Measurements from ENCODE around the gene RAMP2.
"Not testable (repeated sequence)": the region's sequence is repeated elsewhere in the genome, so short reads cannot be mapped to it uniquely, and the experiment has no call there.

The RAMP2 gene

DNA sequence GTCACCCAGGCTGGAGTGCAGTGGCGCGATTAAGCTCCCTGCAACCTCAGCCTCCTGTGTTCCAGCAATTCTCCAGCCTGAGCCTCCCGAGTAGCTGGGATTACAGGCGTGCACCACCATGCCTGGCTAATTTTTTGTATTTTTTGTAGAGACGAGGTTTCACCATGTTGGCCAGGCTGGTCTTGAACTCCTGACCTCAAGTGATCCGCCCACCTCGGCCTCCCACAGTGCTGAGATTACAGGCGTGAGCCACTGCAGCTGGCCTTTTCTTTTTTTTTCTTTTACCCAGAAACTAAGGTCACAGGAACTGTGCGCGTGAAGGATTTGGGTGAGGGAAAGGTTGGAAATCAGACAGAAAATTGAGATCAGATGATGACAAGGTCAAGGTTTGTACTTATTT lies 8.9 kb downstream of the RAMP2 start:
- DNase-seq = not testable (repeated sequence)

DNA sequence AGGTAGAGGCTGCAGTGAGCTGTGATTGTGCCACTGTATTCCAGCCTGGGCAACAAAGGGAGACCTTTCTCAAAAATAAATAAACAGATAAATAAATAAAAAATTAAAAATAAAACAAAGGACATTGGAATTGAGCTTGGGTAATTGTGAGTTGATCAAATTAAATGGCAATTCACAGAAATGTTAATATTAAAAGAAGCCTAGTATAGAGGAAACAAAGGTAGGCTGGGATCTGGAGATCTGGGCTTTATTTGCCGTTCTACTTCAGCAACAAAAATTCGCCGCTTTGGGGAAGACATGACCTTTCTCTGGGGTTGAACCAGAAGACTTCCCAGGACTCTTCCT lies 11.9 kb downstream of the RAMP2 start:
- DNase-seq = no peak

DNA sequence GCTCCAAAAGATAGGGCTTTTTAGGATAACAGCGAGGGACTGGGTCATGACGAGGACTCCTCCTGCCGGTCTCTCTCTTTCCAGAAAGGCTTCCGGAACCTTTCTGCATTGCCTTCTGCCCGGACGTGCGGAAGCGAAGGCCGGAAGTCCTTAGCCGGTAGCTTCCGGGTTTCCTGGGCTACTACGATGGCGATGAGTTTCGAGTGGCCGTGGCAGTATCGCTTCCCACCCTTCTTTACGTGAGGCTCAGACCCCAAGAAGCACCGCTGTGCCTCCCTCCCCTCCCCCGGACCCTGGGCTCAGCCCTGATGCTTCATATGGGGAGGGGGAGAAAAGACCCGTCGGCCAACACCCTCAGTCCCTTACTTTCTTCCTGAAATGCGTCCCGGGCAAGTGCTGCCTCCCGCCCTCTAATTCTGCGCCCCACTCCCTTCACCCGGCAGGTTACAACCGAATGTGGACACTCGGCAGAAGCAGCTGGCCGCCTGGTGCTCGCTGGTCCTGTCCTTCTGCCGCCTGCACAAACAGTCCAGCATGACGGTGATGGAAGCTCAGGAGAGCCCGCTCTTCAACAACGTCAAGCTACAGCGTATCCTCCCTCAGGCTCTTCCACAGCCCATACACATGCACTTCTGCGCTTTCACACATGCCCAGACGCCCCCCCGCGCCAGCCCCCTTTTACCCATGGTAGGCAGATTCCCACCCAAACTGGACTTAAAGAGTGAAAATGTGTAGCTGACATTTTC lies 12.4 kb downstream of the RAMP2 start, which contains the start of gene VPS25:
Gene VPS25, plus strand, starts transcription at position 160 of the 746 bp plus-strand sequence. Its CDS starts 27 bp downstream, at position 187.
- DNase-seq = peak; percentile 54

DNA sequence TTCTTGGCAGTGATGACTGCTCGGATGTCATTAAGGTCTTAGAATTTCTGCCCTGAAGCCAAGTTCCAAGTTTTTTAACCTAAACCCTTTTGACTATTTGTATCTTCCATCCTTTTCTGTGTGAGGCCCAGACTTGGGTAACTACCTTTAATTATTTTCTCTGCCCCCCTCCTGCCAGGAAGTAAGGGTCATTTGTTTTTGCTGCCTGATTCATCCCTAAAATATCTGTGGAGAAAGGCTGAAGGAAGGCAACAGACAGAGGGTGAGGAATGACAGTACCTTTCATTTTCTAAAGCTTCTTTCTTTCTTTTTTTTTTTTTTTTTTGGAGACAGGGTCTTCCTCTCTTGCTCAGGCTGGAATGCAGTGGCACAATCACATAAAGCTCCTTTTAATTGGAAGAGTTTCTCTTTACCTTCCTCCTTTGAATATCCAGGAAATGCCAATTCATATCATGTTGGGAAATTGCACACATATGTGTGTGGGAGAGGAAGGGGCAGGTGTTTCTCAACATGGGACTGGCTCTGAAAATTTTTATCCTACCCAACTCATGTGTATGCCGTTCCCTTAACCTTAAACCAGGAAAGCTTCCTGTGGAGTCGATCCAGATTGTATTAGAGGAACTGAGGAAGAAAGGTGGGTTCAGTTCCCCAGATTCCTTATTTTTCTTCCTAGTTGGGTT lies 13.2 kb downstream of the RAMP2 start:
- no peak for DNase-seq

DNA sequence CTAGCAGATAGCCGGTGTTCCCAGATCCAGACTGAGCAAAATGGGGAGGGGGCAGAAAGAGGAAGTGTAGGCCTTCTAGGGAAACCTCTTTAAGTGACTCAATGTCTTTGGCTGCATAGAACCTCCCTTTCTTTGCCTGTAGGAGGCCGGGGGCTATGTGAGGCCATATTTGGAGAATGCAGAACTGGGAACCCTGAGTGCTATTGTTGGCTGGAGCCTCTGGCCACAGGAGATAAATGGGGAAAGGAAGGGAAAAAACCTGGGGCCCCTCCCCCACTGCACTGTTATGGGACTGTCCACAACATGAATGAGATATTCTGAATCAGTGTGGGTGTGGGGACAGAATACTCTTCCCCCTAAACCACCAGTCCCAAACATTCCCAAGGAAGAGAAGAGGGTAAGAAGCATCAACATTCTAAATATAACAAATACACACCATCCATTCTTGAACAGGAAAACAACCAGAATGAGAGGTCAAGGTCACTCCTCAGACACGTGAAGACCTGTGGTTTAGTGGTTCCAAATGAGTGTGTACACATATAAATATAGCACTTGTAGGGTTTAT lies 14.6 kb downstream of the RAMP2 start:
- DNase-seq = no peak

DNA sequence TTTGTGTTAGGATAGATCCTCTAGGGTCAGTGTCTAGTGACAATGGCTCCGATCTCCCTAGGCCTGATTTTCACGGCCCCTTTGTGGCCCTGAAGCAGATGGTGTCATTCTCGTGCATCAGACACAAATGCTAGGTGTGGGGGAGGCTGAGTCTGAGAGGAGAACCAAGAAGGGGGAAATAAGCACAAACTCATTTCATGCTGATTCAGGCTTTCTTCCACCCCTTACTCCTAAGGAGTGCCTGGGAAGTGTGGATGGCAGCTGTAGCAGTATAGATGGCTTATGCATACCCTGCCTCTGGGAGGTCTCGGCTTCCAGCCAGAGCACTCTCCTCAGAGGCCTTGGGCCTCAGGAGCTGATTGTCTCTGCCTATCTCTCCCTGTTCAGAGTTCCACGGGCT lies 17.5 kb downstream of the RAMP2 start:
- no peak for DNase-seq

DNA sequence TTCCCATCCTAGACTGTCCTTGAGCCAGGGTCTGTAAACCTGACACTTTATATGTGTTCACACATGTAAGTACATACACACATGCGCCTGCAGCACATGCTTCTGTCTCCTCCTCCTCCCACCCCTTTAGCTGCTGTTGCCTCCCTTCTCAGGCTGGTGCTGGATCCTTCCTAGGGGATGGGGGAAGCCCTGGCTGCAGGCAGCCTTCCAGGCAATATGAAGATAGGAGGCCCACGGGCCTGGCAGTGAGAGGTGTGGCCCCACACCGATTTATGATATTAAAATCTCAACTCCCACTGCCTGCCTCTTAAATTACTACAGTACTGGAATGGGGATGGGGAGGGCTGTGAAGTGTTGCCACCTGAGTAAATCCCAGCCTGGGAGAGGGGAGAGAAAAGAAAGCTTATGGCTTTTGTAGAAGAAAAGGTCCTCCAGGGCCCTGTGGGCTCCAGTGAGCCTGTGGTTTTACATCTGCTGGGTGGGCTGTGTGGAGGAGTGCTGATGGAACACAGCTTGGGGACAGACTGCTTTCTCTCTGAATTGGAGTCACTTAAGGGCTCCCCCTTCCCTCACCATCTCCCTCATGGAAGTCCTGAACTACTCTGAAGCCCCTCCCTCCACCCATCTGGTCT lies 18.4 kb downstream of the RAMP2 start:
- DNase-seq = no peak

DNA sequence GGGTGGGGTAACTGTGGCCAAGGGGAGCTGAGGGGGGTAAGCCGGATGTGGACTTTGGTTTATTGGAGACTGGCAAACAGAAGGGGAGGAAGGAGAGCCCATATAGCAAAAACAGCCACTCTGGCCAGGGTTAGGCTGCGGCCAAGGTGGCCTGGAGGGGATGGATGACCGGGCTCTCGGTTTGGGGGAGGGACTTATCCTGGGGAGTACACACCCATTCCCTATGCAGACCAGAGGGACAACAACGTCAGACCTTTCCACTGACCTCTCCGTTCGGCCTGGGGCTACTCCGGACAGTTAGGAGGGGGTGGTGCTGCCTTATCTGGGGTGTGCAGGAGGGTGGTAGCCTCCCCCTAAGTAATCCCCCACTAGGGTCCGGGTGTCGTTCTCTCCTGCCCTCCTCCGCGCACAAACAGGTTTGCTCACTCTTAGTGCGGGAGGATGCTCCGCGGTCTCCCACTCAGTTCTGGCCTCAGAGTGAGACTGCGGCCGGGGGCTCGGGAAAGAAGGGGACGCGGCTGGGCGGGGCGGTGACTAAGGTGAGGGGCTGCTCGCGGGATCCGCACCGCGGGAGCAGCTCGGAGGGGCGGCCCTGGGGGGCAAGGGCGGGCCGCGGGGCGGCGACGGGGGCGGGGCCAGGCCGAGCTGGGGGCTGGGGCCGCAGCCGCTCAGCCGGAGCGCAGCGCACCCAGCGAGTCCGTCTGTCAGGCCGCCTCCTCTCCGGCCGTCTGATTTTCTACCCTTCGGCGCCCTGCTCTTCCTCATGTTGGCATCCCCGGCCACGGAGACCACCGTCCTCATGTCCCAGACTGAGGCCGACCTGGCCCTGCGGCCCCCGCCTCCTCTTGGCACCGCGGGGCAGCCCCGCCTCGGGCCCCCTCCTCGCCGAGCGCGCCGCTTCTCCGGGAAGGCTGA lies 19.2 kb downstream of the RAMP2 start, which contains the start of gene WNK4:
Gene WNK4, plus strand, starts transcription at position 675 of the 915 bp plus-strand sequence. Its CDS starts 89 bp downstream, at position 764.
- no peak for DNase-seq

DNA sequence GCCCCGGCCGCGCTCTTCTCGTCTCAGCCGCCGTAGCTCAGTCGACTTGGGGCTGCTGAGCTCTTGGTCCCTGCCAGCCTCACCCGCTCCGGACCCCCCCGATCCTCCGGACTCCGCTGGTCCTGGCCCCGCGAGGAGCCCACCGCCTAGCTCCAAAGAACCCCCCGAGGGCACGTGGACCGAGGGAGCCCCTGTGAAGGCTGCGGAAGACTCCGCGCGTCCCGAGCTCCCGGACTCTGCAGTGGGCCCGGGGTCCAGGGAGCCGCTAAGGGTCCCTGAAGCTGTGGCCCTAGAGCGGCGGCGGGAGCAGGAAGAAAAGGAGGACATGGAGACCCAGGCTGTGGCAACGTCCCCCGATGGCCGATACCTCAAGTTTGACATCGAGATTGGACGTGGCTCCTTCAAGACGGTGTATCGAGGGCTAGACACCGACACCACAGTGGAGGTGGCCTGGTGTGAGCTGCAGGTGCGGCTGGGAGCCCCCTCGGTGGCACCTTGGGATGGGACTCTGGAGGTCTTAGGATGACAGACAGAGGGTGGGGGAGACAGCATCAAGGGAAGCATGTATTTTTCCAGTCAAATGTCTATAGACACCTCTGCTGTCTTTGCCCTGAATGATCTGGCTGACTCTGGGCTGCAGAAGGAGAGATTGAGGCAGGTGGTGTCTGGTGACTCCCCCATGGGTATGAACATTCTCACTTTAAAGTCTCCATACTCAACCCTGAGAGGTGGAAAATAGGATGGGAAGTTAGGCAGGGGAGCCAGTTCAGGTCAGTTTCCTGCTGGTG lies 20.0 kb downstream of the RAMP2 start:
- DNase-seq = no peak

DNA sequence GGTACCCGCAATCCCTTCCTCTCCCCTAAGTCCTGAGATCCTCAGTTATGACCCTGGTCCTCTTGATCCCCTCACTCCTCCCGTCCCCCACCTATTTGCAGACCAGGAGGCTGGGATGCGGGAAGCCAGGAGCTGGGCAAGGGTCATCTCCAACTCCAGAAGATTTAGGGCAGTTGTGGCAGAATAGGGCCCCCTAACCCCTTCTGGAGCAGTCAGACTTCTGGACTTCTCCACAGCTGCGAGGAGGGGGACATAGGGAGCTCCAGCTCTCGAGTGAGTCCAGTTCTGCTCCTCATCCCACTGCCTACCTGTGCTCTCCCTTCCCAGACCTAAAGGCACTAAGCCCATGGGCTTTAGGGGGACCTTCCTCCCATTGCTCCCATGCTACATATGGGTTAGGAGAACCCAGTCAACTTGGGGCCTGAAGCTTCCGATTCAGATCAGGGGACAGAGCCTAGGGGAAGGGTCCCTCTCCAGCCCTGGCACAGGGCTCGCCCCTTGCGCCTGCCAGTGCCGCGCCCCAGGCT lies 20.7 kb downstream of the RAMP2 start:
- DNase-seq = no peak

DNA sequence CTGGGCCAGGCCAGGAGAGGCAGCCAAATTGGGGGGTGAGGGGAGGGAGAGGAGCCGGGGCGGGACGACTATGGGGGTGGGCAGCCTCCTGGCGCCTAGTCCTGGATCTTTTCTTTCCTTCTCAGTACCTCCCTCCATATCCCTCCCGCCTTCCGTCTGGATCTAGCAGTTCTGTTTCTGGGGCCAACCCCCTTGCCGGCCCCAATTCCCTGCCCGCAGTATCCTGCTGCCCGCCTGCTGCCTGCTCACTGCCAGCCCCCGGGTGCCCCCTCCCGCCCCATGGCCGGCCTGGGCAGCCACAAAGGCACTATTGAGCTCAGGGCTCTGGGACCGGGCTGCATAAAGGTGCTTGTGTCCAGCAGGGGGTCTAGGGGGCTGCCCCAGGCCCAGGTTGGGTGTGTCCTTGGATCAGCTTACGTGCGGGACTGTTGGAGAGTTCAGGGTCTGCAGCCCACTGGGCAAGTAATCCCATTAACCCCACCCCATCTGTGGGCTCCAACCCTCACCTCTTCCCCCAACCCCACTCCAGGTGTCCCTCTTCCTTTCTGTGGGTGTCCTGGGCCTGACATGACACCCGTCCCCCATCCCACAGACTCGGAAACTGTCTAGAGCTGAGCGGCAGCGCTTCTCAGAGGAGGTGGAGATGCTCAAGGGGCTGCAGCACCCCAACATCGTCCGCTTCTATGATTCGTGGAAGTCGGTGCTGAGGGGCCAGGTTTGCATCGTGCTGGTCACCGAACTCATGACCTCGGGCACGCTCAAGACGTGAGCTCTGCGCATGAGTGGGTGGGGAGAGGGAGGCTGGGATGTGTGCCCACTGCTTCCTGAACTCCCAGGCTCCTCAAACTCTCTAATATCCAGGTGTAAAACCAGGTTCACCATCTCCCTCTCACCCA lies 21.4 kb downstream of the RAMP2 start:
- DNase-seq = no peak

DNA sequence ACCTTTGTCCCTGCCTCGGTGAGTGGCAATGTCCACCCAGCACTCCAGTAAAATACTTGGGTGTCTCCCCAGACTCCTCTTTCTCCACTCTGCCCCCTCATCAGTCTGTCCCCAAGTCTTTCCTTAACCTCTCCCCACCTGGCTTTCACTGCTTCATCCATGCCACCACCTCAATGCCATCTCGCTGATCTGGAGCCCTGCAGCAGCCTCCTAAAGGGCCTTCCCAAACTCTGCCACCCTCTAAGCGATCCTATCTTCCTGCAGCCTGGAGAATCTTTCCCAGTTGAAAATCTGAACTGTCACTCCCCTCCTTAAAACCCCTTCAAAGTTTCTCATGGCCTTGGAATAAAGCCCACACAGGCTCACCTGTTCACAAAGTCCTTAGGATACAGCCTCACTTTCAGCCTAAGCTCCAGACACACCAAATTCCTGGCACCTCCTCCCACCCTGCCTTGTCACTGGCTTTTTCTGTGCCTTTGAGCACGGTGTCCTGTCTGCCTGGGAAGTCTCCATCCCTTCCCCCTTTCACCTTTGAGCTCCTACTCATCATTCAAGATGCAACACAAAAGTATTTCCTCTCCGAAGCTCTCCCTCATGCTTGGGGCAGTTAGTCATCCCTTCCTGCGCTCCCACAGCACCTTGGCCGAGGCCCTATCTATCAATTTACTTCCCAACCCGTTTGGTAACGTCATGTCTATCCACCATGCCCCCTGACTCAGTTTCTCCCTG lies 22.2 kb downstream of the RAMP2 start:
- DNase-seq = no peak

DNA sequence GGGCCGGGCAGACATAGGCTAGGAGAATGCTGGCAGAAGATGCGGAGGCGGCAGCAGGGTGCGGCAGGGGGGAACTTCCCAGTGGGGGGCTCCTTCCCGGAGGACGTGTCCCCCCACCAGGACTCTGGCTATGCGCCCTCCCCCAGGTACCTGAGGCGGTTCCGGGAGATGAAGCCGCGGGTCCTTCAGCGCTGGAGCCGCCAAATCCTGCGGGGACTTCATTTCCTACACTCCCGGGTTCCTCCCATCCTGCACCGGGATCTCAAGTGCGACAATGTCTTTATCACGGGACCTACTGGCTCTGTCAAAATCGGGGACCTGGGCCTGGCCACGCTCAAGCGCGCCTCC lies 22.7 kb downstream of the RAMP2 start:
- DNase-seq = no peak

DNA sequence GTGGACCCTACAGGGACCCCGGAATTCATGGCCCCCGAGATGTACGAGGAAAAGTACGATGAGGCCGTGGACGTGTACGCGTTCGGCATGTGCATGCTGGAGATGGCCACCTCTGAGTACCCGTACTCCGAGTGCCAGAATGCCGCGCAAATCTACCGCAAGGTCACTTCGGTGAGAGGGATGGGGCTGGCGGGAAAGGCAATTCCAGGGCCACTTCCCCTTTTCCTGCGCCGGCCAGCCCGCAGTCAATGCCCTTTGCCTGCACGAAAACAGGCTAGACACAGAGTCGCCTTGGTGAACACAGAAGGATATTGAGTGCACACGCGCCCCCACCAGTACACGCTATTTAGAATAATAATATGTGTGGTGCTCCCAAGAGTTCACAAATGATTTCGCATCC lies 23.4 kb downstream of the RAMP2 start:
- DNase-seq = no peak

DNA sequence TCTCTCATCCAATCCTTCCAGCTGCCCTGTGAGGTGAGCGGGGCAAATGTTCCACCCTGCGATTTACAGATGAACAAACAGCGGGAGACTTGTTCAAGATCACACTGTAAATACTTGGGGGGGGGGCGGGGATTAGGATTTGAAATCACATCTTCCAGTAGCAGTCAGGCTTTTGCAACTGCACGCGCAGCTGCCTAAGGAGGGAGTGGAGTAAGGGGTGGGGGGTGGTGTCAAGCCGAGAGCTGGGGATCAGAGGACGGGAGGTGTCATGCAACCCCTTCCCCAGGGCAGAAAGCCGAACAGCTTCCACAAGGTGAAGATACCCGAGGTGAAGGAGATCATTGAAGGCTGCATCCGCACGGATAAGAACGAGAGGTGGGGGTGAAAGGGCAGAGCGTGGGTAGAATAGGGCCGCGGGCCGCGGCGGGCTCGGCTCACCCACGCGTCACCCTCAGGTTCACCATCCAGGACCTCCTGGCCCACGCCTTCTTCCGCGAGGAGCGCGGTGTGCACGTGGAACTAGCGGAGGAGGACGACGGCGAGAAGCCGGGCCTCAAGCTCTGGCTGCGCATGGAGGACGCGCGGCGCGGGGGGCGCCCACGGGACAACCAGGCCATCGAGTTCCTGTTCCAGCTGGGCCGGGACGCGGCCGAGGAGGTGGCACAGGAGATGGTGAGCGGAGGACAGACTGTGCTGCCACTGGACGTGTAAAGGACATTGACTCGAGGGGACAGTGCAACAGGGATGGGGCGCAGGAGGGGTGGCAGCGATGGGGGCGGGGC lies 24.0 kb downstream of the RAMP2 start:
- no peak for DNase-seq

DNA sequence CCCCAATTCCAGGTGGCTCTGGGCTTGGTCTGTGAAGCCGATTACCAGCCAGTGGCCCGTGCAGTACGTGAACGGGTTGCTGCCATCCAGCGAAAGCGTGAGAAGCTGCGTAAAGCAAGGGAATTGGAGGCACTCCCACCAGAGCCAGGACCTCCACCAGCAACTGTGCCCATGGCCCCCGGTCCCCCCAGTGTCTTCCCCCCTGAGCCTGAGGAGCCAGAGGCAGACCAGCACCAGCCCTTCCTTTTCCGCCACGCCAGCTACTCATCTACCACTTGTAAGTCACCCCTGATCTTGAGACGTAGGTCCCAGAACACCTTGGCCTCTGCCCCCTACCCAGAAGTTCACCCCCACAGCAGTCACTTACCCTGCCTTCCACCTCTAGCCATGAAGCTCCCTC lies 26.2 kb downstream of the RAMP2 start:
- DNase-seq = no peak

DNA sequence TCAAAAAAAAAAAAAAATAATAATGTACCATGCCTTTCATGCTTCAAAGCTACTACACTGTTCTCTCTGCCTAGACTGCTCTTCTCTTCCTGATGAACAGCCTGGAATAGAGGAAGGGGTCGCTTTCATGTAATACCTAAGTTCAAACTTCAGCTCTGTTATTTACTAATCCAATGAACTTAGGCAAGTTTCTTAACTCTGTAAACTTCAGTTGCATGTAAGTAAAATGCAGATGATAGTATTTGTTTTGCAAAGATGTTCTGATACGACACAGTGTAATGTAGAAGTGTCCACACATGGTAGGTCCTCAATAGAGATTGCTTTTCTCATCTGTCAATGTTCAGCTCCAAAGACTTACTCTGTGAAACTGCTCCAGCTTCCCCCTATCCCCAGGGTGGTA lies 30.9 kb downstream of the RAMP2 start:
- DNase-seq = no peak

DNA sequence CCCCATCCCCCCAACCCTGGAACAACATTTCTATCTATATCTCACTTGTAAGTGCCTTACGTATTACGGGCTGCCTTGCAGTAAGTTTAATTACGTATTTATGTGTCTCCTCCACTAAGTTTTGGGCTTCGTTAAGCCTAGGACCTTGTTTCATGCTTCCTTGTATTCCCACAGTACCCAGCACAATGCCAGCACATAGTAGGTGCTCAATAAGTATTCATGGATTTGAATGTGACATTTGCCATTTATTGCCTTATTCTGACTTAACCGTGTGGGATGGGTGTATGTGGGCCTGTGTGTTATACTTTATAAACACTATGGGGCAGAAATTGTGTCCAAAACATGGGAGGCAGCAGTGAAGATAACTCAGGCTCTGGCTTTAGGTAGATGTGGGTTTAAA lies 31.5 kb downstream of the RAMP2 start:
- no peak for DNase-seq

DNA sequence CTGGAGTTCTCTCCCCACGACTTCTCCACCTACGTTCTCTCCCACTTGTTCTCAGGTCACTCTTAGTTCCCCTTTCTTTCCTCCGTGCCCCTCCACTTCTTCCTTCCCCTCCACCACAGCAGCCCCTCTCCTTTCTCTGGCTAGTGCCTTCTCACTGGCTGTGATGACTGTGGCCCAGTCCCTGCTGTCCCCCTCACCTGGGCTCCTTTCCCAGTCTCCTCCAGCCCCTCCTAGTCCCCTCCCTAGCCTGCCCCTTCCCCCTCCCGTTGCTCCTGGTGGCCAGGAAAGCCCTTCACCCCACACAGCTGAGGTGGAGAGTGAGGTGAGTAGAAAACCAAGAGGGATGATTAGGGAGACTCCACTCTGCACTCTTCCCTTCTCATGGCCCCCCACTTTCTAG lies 34.0 kb downstream of the RAMP2 start:
- no peak for DNase-seq
